Ecto neural progenitor cell (in vitro differentiated cells): Measurements from ENCODE around the gene SLC35F5.
"Not testable (repeated sequence)": the region's sequence is repeated elsewhere in the genome, so short reads cannot be mapped to it uniquely, and the experiment has no call there.

Source experiments
- DNase-seq: peaks from one replicate; pipeline ENCODE4 v3.0.0-alpha.2; 2018; ENCODE audit warnings: low spot score

The SLC35F5 gene, protein sequence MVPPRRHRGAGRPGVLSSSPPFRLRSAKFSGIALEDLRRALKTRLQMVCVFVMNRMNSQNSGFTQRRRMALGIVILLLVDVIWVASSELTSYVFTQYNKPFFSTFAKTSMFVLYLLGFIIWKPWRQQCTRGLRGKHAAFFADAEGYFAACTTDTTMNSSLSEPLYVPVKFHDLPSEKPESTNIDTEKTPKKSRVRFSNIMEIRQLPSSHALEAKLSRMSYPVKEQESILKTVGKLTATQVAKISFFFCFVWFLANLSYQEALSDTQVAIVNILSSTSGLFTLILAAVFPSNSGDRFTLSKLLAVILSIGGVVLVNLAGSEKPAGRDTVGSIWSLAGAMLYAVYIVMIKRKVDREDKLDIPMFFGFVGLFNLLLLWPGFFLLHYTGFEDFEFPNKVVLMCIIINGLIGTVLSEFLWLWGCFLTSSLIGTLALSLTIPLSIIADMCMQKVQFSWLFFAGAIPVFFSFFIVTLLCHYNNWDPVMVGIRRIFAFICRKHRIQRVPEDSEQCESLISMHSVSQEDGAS

DNA sequence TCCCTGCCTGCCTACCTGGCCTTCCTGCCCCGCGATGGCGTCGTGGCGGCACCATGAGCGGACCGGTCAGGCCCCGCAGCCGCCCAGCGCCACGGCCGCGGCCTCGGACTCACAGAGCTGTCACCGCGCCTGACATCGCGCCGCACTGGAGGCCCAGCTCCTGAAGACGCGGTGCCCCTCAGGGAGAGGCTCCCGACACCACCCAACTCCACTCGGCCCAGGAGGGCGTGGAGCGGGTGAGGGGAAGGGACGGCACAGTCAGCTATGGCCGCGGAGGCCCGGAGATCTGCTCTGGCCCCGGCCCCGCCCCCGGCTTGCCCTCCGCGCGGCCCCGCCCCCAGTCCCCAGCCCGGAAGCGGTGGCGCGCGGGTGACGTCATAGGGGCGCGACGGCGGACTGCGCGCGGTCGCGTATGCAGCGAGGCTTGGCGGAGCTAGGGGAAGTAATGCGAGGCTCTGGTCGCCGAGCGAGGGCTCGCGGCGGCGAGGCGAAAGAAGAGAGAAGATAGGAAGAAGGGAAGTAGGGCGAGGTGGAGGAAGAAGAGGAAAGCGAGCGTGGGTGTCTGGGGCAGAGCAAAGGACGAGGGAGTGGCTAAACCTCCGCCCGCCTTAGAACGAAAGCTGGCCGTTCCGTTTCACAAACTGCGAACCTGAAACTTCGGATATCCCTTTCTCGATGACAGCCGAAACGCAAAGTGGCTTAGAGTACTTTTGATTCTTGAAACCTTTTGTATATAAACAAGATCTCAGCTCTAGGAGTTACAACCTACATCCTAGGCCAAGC is at the start of gene SLC35F5:
Gene SLC35F5, minus strand, starts transcription at position 288 of the 783 bp plus-strand sequence. Its CDS starts 233 bp downstream, at position 55.
- peak; percentile 97 for DNase-seq

DNA sequence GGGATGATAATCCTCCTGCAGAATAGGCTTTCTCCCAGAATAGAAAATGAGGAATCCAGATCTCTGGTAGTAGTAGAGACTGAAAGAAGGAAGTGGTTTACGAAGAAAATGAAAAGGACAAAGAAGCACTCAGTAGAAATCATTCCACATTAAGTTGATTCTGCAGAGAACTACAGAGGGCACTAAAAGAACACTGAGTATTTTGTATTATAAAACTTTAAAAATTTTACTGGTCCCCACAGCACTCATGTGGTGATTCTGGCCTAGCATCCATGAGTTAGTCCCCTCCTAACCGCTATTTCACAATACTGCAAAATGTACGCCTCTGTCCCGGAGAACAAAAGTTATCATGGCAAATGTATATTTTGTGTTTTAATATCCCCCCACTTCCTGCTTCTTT is 42.9 kb upstream of the SLC35F5 start:
- no peak for DNase-seq

DNA sequence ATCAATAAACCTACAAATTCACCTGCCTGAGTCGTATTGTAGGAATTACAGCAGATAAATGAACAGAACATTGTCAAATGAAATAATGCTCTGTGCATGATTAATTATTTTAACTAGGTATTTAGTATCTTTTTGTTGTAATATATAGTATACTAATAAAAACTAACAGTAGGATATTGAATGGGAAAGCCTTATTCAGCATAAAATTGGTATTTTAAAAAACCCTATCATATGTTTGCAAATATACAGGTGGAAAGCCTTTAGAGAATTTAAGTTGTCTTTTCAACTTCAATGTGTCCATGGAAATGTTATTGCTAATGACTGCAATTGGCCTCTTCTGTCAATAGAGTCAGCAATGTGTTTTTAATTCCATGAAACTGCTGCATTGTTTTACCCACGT is 40.8 kb upstream of the SLC35F5 start:
- no peak for DNase-seq

DNA sequence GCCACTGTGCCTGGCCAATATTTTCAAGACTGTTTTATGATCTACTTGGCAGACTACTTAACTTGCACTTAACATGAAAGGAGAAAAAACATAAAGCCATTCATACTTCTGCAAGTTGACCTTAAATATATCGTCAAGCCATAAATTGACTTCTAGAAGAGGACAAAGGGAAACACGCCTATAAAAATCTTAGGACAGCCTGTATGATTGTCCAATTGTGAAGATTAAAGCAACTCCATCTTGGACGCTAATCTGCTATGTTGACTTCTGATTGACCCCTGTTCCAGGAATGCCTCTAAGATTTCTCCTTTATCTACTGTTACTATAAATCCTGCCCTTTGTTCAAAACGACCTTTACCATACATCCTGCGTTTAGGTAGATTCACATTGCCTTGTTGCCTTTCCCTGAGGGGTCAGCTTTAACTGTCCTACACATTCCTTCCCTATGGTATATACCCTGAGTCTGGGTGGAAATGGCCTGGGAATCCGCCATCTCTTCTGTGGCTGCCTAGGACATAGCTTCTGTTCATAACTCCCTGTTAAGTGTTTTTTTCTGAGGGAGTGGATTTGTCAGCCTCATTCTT is 40.2 kb upstream of the SLC35F5 start:
- DNase-seq, result no peak

DNA sequence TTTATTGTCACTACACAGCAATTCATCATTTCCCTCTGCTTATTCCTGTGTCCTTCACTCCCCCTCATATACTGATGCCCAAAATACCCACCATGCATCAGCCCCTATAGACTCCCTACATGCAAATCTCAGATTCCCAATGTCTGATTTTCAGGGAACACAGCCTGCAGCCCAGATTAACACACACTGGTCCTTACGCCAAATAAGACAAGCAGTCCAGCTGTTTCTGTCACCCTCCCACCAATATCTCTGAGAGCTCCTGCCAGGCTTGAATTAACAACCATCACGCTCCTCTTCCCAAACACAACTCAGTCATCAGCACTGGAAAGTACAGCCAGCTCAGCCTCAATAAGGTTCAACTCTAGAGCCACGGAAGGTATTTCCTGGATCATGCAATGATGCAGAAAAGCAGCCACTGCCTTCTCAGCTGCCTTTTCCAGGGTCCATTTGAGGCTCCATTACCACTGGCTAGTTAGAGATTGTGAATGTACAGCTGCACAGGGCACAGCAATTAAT is 39.0 kb upstream of the SLC35F5 start:
- no peak for DNase-seq

DNA sequence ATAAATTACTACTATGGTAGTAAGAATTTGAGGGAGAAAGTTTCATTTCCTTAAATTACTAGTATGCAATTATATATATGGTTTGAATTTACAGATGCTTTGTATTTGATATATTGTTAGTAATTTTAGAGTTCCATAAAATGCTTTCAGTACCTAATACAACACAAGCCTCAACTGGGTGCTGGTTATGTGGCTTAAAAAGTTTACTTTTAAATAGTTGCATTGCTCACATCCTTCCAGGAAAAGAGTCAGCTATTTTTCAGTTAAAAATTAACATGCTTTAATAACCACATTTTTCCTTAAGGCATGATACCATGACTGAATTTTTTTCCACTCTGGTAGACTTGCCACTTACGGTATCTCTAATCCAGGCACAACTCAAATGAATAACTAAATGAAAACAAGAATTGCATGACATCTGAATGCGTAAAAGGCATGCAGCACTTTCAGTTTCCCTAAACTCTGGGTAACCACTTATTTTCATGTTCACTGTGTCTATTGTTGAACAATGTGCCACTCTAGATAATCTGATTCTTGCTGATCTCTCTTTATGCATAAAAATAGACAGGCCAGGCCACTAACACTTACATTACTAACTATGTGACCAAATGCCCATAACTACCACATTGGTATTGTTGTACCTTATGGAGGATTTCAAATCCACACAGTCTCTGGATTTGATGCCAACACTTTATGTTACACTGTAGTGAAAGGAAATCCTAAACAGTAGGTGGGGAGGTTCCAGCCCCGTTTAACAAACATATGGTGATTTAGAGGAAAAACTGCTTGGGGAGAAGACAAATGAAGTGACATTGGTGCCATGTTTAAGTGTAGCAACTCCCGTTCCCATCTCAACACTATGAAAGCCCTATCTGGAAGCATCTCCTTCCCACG is 35.5 kb upstream of the SLC35F5 start:
- no peak for DNase-seq

DNA sequence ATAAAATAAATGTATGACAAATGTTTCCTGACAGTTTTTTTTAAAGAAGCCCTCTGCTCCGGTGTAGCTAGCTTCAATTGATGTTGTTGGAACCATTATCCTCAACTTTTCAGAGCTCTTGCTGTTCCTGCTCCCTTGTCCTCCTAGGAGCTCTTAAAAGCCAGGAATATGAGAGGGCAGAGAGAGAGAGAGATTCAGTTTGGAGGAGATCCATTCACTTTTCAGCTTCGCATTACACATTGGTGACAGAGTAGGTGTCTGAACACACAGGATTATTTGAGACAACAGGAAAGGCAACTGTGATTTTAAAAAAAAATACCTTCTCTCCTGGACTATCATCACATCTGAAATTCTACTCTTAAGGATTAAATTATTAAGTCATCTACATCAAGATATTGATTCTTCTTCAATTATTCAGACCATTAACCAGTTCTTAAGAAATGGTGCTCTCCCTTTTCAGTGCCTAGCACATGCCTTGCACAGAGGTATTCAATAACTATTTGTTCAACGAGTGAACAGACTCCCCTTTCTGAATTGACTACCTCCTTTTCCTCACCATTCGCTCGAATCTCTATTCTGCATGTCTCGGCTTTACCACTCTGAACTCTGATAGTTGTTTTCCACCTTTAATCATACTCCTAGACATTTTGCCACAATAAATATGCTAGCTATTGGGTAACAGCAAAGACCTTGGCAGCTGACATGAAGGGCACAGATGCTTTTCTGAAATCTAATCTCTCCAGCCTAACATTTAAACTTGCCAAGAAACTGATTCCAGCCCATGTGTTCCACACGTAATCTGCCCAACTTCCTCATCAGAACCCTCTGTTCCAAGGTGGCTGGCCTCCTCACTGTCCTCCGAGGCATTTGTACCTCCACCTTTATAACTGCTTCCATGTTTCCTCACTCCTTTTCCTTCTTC is 28.6 kb upstream of the SLC35F5 start:
- no peak for DNase-seq

DNA sequence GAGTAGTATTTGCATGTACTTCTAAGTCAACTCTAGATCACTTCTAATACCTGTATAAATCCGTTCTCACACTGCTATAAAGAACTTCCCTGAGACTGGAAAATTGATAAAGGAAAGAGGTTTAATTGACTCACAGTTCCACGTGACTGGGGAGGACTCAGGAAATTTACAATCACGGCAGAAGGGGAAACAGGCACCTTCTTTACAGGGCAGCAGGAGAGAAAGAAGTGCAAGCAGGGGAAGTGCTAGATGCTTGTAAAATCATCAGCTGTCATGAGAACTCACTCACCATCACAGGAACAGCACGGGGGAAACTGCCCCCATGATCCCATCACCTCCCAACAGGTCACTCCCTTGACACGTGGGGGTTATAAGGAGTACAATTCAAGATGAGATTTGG is 24.0 kb upstream of the SLC35F5 start:
- DNase-seq, result no peak

DNA sequence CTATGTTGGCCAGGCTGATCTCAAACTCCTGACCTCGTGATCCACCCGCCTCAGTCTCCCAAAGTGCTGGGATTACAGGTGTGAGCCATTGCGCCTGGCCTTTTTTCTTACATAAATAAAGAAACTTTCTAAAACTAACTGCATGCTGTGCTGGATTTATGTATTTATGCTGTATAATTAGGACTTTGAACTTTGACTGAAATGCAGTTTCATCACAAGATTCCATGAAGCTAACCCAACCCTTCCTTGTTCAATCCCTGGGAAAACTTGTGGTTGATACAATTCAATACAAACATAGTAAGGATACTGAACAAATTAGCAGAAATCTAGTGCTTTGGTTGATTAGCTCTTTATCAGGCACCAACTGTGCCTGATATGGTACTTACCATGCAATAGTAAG is 20.9 kb upstream of the SLC35F5 start:
- DNase-seq, result no peak

DNA sequence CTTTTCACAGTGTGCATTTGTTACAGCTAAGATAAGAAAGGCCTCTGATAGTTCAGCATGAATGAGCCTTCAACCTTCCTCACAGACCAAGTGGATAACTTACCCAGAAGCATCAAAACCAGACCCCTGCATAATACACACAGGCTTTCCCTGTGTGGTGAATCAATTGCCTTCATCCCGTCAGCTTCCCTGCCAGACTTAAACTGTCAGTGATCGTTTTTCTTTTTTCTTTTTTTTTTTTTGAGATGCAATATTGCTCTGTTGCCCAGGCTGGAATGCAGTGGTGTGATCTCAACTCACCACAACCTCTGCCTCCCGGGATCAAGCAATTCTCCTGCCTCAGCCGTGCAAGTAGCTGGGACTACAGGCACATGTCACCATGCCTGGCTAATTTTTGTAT is 20.5 kb upstream of the SLC35F5 start:
- no peak for DNase-seq

DNA sequence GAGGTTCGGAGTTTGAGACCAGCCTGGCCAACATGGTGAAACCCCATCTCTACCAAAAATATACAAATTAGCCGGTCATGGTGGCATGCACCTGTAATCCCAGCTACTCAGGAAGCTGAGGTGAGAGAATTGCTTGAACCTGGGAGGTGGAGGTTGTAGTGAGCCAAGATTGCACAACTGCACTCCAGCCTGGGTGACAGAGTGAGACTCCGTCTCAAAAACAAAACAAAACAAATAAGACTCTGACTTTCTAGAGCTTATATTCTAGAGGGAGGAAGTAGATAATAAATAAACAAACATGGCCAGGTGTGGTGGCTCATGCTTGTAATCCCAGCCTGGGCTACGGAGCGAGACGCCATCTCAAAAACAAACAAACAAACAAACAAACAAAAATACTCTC is 18.2 kb upstream of the SLC35F5 start:
- not testable (repeated sequence) for DNase-seq

DNA sequence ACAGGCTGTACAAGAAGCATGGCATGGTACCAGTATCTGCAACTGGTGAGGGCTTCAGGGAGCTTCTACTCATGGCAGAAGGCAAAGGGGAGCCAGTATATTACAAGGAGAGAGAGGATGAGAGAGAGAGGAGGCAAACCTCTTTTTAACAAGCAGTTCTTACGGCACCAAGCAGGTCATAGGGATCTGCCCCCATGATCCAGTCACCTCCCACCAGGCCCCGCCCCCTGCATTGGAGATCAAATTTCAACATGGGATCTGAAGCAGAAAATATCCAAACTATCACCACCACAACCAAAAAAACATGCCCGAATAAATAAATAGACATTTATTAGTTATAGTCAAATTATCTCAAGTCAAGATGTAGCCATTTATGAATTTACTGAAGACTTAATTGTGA is 14.5 kb upstream of the SLC35F5 start:
- no peak for DNase-seq

DNA sequence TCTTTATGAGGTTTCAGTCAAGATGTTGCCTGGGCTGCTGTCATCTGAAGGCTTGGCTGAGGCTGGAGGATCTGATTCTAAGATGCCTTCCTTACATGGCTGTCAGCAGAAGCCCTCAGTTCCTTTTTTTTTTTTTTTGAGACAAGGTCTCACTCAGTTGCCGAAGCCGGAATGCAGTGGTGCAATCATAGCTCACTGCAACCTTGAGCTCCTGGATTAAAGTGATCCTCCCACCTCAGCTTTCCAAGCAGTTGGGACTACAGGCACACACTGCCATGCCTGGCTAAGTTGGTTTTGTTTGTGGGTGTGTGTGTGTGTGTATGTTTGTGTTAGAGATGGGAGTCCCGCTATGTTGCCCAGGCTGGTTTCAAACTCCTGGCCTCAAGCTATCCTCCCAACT is 13.1 kb upstream of the SLC35F5 start:
- no peak for DNase-seq

DNA sequence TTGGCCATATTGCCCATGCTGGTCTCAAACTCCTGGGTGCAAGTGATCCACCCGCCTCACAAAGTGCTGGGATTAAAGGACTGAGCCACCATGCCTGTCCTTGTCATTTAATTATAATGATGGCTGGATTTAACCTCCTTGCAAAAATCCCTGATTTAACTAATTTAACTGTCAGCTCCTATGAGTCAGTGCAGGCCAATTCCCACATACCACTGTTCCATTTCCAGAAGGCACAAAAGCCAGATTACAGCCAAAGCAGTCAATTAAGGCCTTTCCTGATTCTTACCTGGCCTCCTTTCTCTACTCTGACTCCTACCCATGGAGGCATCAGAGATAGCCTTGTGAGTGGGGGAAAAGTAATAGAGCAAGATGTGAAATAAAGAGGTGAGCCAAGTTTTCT is 12.3 kb upstream of the SLC35F5 start:
- no peak for DNase-seq

DNA sequence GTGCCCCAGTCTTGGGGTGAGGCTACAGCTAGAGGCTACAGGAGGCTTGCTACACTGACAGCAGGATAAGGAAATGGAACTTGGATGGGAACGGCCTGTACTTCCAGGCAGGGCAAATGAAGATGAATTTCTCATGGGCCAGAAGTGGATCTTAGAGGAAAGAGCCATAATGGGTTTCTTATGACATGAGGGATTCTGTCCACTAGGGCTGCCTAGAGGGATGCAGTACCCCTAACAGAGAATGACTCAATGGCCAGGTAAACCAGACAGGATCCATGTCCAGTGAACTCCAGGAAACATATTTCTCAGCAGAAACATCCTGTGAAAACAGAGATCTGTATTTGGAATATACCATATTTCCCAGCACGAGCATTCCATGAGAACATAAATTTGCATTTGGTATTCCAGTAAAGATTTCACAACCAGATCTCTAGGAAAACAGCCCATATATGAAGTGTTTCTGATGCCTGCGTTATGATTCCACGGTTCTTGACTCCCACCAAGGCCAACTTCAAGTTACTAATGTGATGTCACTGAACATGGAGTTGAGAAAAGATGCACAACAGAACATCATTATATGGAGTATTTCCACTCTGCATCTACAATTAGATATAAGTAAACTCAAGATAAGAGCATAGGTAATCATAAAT is 11.5 kb upstream of the SLC35F5 start:
- DNase-seq, result no peak

DNA sequence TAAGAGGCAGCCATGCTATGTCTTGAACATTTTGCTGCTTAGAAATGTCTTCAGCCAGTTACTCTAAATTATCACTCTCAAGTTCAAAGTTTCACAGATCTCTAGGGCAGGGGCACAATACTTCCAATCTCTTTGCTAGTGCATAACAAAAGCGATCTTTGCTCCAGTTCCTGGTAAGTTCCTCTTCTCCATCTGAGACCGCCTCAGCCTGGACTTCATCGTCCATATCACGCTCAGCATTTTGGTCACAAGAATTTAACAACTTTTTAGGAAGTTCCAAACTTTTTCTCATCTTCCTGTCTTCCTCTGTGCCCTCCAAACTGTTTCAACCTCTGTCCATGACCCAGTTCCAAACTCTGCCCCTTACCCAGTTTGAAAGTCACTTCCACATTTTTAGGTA is 8.8 kb upstream of the SLC35F5 start:
- DNase-seq, result no peak

DNA sequence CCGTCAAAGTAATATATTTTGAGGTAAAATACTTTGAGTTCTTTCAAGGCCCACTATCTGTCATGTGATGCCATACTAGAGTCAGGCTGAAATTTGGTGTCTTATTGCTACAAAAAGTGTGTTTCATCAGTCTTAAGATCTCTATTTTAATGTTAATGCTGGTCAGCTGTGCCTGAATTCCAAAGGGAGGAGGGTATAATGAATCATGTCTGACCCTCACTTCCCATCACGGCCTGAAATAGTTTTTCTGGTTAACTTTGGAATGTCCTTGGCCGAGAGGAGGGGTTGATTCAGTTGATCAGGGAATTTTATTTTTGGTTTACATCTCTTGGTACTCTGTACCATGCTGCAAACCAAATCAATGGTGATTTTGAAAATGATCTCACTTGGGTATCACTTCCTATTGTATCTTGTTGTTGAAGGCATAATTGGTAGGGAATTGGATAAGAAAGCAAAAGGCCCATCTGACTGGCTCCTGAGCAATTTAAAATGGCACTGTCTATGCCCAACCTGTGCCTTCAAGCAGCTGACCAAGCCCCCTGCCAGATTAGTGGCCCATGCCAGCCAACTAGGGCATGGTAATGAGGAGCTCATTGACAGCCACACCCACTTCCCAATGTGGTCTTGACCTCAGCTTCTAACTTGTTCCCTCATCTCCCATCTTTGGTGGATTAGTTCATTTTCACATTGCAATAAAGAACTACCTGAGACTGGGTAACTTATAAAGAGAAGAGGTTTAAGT is 6.1 kb upstream of the SLC35F5 start:
- DNase-seq, result no peak

DNA sequence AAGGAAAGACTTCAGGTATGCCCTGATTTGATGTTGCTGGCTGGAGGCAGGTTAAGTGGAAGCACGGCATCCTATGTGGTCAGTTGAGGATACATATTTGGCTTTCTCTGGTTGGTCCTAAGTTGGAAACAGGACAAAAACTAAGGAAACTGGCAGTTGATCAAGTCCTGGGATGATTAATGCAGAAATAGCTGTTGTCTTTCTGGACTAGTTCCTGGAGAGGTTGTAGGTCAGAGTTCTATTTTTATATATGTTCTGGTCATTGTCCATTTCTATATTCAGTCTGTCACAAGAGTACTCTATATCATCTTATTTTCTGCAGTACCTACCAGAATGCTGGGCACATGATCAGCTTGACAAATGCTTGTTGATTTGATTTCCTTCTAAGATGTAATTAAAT is 4.0 kb upstream of the SLC35F5 start:
- no peak for DNase-seq

DNA sequence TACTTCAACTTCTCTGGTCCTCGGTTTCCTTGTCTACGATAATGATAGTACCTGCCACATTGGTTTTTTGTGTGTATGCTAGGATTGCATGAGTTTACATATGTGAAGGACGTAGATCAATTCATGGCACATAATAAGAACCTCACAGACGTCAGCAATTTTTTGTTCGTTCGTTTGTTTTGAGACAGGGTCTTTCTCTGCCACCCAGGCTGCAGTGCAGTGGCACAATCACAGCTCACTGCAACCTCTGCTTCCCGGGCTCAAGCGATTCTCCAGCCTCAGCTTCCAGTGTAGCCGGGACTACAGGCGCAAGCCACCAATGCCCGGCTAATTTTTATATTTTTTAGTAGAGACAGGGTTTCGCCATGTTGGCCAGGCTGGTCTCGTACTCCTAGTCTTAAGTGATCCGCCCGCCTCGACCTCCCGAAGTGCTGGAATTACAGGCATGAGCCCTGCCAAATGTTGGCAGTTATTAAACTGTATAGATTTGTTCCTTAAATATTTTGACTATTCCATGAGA is 756 bp upstream of the SLC35F5 start:
- no peak for DNase-seq
